H9 (cell line): ENCODE results near the gene PKNOX2. TPM values are rescaled to one million over a fixed set of nuclear protein-coding genes. Genes with fewer than 3 reads are reported as not detected.

Experiments
- DNase-seq: peaks from one replicate; pipeline ENCODE4 v3.0.0-alpha.2; 2017
- H2AFZ ChIP-seq: one replicate; pipeline ENCODE4 v1.6.1; 2013; ENCODE audit warnings: mild to moderate bottlenecking, low read length, control low read depth, moderate library complexity
- H2AK5ac ChIP-seq: 2 replicates; pipeline ENCODE4 v1.6.1; 2013; ENCODE audit warnings: low read length, control low read depth, mixed read lengths; ENCODE audit not compliant: insufficient read length
- H2BK120ac ChIP-seq: one replicate; pipeline ENCODE4 v1.6.1; 2013; ENCODE audit warnings: low read depth, mild to moderate bottlenecking, low read length, control low read depth, inconsistent platforms; ENCODE audit not compliant: poor library complexity, severe bottlenecking
- H2BK12ac ChIP-seq: 2 replicates; pipeline ENCODE4 v1.6.1; 2013; ENCODE audit warnings: low read length, control low read depth, mixed read lengths, low read depth; ENCODE audit not compliant: insufficient read length
- H2BK15ac ChIP-seq: 2 replicates; pipeline ENCODE4 v1.6.1; 2013; ENCODE audit warnings: low read depth, low read length, control low read depth
- H2BK20ac ChIP-seq: one replicate; pipeline ENCODE4 v1.6.1; 2013; ENCODE audit warnings: low read depth, mild to moderate bottlenecking, low read length, control low read depth, inconsistent platforms; ENCODE audit not compliant: poor library complexity, severe bottlenecking
- H2BK5ac ChIP-seq: 2 replicates; pipeline ENCODE4 v1.6.1; 2013; ENCODE audit warnings: low read length, control low read depth, mixed read lengths; ENCODE audit not compliant: insufficient read length
- H3K14ac ChIP-seq: 2 replicates; pipeline ENCODE4 v1.6.1; 2013; ENCODE audit warnings: low read length, control low read depth; ENCODE audit not compliant: insufficient read depth
- H3K18ac ChIP-seq: 2 replicates; pipeline ENCODE4 v1.6.1; 2013; ENCODE audit warnings: low read depth, mild to moderate bottlenecking, mixed read lengths, low read length, control low read depth; ENCODE audit not compliant: insufficient read length
- H3K23ac ChIP-seq: 2 replicates; pipeline ENCODE4 v1.6.1; 2013; ENCODE audit warnings: low read length, control low read depth, mixed read lengths, low read depth; ENCODE audit not compliant: insufficient read length
- H3K23me2 ChIP-seq: 2 replicates; pipeline ENCODE4 v1.6.1; 2013; ENCODE audit warnings: low read depth, mild to moderate bottlenecking, mixed read lengths, low read length, control low read depth; ENCODE audit not compliant: insufficient read length, poor library complexity, severe bottlenecking
- H3K27ac ChIP-seq: 2 replicates; pipeline ENCODE4 v1.5.1; 2013; ENCODE audit warnings: low read length, control low read depth, mixed read lengths, low read depth; ENCODE audit not compliant: insufficient read length
- H3K27me3 ChIP-seq: 2 replicates; pipeline ENCODE4 v1.6.1; 2013; ENCODE audit warnings: low read length, control low read depth, inconsistent platforms; ENCODE audit not compliant: insufficient read depth
- H3K4ac ChIP-seq: 2 replicates; pipeline ENCODE4 v1.6.1; 2013; ENCODE audit warnings: low read depth, mild to moderate bottlenecking, control low read depth, inconsistent platforms, low read length, moderate library complexity
- H3K4me1 ChIP-seq: 2 replicates; pipeline ENCODE4 v1.6.1; 2013; ENCODE audit warnings: low read length, control low read depth, inconsistent platforms; ENCODE audit not compliant: insufficient read depth
- H3K4me2 ChIP-seq: 2 replicates; pipeline ENCODE4 v1.6.1; 2013; ENCODE audit warnings: low read length, control low read depth, mixed read lengths; ENCODE audit not compliant: insufficient read length, insufficient read depth
- H3K56ac ChIP-seq: 2 replicates; pipeline ENCODE4 v1.6.1; 2013; ENCODE audit warnings: low read depth, mild to moderate bottlenecking, mixed read lengths, low read length, control low read depth; ENCODE audit not compliant: insufficient read length
- H3K79me1 ChIP-seq: 2 replicates; pipeline ENCODE4 v1.6.1; 2013; ENCODE audit warnings: low read depth, mild to moderate bottlenecking, moderate library complexity, low read length, control low read depth, inconsistent platforms; ENCODE audit not compliant: insufficient read depth, poor library complexity, severe bottlenecking
- H3K79me2 ChIP-seq: 2 replicates; pipeline ENCODE4 v1.6.1; 2013; ENCODE audit warnings: low read length, control low read depth, inconsistent platforms; ENCODE audit not compliant: insufficient read depth
- H3K9ac ChIP-seq: 2 replicates; pipeline ENCODE4 v1.6.1; 2013; ENCODE audit warnings: low read length, control low read depth, mixed read lengths; ENCODE audit not compliant: insufficient read length; ENCODE audit errors: extremely low read depth
- H3K9me3 ChIP-seq: one replicate; pipeline ENCODE4 v1.6.1; 2013; ENCODE audit warnings: low read depth, low read length, inconsistent platforms; ENCODE audit not compliant: control insufficient read depth
- H3T11ph ChIP-seq: one replicate; pipeline ENCODE4 v1.6.1; 2013; ENCODE audit warnings: mild to moderate bottlenecking, low read length, control low read depth, inconsistent platforms
- H4K20me1 ChIP-seq: one replicate; pipeline ENCODE4 v1.6.1; 2013; ENCODE audit not compliant: control insufficient read depth, insufficient read length, insufficient read depth
- H4K5ac ChIP-seq: 2 replicates; pipeline ENCODE4 v1.6.1; 2013; ENCODE audit warnings: low read depth, mild to moderate bottlenecking, mixed read lengths, low read length, control low read depth; ENCODE audit not compliant: insufficient read length
- H4K8ac ChIP-seq: replicated peaks from 2 replicates; pipeline ENCODE4 v1.6.1; 2013; ENCODE audit warnings: low read length, control low read depth, mixed read lengths, low read depth; ENCODE audit not compliant: insufficient read length
- H4K91ac ChIP-seq: 2 replicates; pipeline ENCODE4 v1.6.1; 2013; ENCODE audit warnings: low read depth, mild to moderate bottlenecking, moderate library complexity, mixed read lengths, low read length, control low read depth; ENCODE audit not compliant: insufficient read length
- H3K27ac Mint-ChIP-seq, 3 experiments: 2 replicates in 2 of 3; 3 replicates in 1 of 3; pipeline ENCODE4 v1.8.0; 2020 to 2021; ENCODE audit warnings: mixed read lengths in 3 of 3, mild to moderate bottlenecking in 1 of 3, moderate library complexity in 1 of 3
- H3K27me3 Mint-ChIP-seq: 2 replicates; pipeline ENCODE4 v1.8.0; 2021; ENCODE audit warnings: low read depth, mild to moderate bottlenecking, moderate library complexity, mixed read lengths
- H3K36me3 Mint-ChIP-seq, 3 experiments: 2 replicates in 2 of 3; 3 replicates in 1 of 3; pipeline ENCODE4 v1.8.0; 2020 to 2021; ENCODE audit warnings: low read depth in 3 of 3, mixed read lengths in 3 of 3; ENCODE audit not compliant: insufficient read depth in 1 of 3
- H3K4me1 Mint-ChIP-seq, 2 experiments: 2 replicates each; pipeline ENCODE4 v1.8.0; 2020; ENCODE audit warnings: mixed read lengths in 2 of 2
- H3K4me3 Mint-ChIP-seq, 2 experiments: 2 replicates in 1 of 2; 3 replicates in 1 of 2; pipeline ENCODE4 v1.8.0; 2020 to 2021; ENCODE audit warnings: mild to moderate bottlenecking in 2 of 2, mixed read lengths in 2 of 2, moderate library complexity in 1 of 2
- H3K9me3 Mint-ChIP-seq, 2 experiments: 2 replicates in 1 of 2; 3 replicates in 1 of 2; pipeline ENCODE4 v1.8.0; 2020; ENCODE audit warnings: mild to moderate bottlenecking in 2 of 2, mixed read lengths in 2 of 2, moderate library complexity in 1 of 2
- WGBS: extraction: QIAGEN DNeasy Blood & Tissue Kit; methylation state at CpG from one replicate; pipeline ENCODE4 v1.1.7; 2013; ENCODE audit warnings: missing lambda C conversion rate, low lambda C conversion rate, mixed read lengths; ENCODE audit not compliant: insufficient read length; ENCODE audit errors: extremely low coverage; 5-methylcytosine and 5-hydroxymethylcytosine counted together
- total RNA-seq: library from RNA; stranded (reverse); gene quantifications from 2 replicates; pipeline ENCODE4 v1.2.1, GENCODE V29; 2021
- TF ChIP-seq, protein P1 (sequence below): fragments of 200-600 bp; sonication (generic); conservative IDR thresholded peaks from 3 replicates; pipeline ENCODE4 v1.8.0; 2021; ENCODE audit warnings: antibody characterized with exemption, mild to moderate bottlenecking

Gene PKNOX2
- total RNA-seq, 1 experiment from 2014 or later = 1.3 TPM

DNA sequence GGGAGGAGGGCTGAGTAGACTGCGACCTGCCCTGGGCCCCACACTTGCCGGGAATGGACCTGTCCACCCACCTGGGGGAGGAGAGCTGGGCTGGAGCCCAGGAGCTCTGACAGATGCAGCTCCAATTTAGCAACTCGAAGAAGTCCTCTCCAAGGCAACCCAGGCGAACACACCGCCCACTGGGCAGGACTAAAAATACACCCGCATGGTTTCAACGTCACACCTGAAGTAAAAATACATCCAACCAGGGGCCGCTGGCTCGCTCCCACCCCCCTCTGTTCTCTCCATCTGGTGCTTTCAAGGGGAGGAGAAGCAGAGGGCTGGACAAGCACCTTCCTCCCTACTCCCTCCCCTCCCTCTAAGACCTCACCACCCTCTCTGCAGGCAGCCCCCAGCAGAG is 211.6 kb downstream of the PKNOX2 start:
- no peak overlapping the region for H3K4me3 Mint-ChIP-seq
- no peak overlapping the region for H4K8ac ChIP-seq
- no peaks in the 10 kb centered on the region for H3K36me3 Mint-ChIP-seq
- H2AK5ac ChIP-seq = no peak overlapping the region
- H2BK120ac ChIP-seq = no peak overlapping the region
- peaks cover 12% of the 10 kb centered on the region for H3K4me1 ChIP-seq
- no peaks in the 10 kb centered on the region for H3K9me3 Mint-ChIP-seq
- H2BK12ac ChIP-seq = no peak overlapping the region
- H3K9me3 ChIP-seq = no peaks in the 10 kb centered on the region
- H3K9ac ChIP-seq = no peak overlapping the region
- no peaks in the 10 kb centered on the region for H3K79me2 ChIP-seq
- H3K18ac ChIP-seq = peak overlapping the region; percentile 23
- H3K4ac ChIP-seq = no peak overlapping the region
- no peak overlapping the region for H3K56ac ChIP-seq
- H3K27ac Mint-ChIP-seq = peak overlapping the region in 1 of 3 experiments; percentile 16; a peak in 1 of 7 replicates
- H4K20me1 ChIP-seq = peaks cover 4% of the 10 kb centered on the region
- H3K14ac ChIP-seq = no peak overlapping the region
- no peak overlapping the region for H3K4me2 ChIP-seq
- TF ChIP-seq, protein P1, sequence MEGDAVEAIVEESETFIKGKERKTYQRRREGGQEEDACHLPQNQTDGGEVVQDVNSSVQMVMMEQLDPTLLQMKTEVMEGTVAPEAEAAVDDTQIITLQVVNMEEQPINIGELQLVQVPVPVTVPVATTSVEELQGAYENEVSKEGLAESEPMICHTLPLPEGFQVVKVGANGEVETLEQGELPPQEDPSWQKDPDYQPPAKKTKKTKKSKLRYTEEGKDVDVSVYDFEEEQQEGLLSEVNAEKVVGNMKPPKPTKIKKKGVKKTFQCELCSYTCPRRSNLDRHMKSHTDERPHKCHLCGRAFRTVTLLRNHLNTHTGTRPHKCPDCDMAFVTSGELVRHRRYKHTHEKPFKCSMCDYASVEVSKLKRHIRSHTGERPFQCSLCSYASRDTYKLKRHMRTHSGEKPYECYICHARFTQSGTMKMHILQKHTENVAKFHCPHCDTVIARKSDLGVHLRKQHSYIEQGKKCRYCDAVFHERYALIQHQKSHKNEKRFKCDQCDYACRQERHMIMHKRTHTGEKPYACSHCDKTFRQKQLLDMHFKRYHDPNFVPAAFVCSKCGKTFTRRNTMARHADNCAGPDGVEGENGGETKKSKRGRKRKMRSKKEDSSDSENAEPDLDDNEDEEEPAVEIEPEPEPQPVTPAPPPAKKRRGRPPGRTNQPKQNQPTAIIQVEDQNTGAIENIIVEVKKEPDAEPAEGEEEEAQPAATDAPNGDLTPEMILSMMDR = peak; percentile 13; the same call in 1 of the 3 replicates
- H2AFZ ChIP-seq = no peak overlapping the region
- no peak overlapping the region for H3K27ac ChIP-seq
- no peak overlapping the region for H4K5ac ChIP-seq
- peaks cover 42 to 46% of the 10 kb centered on the region in 2 experiments for H3K4me1 Mint-ChIP-seq
- H2BK5ac ChIP-seq = no peak overlapping the region
- H3K79me1 ChIP-seq = no peaks in the 10 kb centered on the region
- peaks cover 9% of the 10 kb centered on the region for H3K23me2 ChIP-seq
- no peak overlapping the region for H3K23ac ChIP-seq
- H2BK20ac ChIP-seq = no peak overlapping the region
- DNase-seq = peak; percentile 43
- H3K27me3 Mint-ChIP-seq = peaks cover 22% of the 10 kb centered on the region
- H4K91ac ChIP-seq = no peak overlapping the region
- H2BK15ac ChIP-seq = no peak overlapping the region
- H3T11ph ChIP-seq = no peak overlapping the region
- no peaks in the 10 kb centered on the region; the same call in 1 of the 2 replicates for H3K27me3 ChIP-seq
- no CpG with 5 or more reads among the region's 9 CpGs for WGBS
